Hematopoietic multipotent progenitor cell treated with erythropoietin and hydrocortisone succinate and interleukin-3 and kit ligand, for 8 days (in vitro differentiated cells): ENCODE measurements around the gene BIRC2.

Experiments used
- DNase-seq: peaks from one replicate; pipeline ENCODE4 v3.0.0-alpha.2; 2015

Gene BIRC2

GRCh38 chr11:102375720-102376399, 28.8 kb downstream of the BIRC2 start:
- no peak for DNase-seq

- DNase-seq, result no peak
These were observed 30.9 kb downstream of the BIRC2 start for GRCh38 chr11:102377891-102378290.

- no peak for DNase-seq
These were observed 31.8 kb downstream of the BIRC2 start for GRCh38 chr11:102378818-102379217.

- no peak for DNase-seq
These were observed 35.4 kb downstream of the BIRC2 start for GRCh38 chr11:102382384-102382783.

- DNase-seq, result no peak
These were observed 36.8 kb downstream of the BIRC2 start for GRCh38 chr11:102383839-102384238.

DNA sequence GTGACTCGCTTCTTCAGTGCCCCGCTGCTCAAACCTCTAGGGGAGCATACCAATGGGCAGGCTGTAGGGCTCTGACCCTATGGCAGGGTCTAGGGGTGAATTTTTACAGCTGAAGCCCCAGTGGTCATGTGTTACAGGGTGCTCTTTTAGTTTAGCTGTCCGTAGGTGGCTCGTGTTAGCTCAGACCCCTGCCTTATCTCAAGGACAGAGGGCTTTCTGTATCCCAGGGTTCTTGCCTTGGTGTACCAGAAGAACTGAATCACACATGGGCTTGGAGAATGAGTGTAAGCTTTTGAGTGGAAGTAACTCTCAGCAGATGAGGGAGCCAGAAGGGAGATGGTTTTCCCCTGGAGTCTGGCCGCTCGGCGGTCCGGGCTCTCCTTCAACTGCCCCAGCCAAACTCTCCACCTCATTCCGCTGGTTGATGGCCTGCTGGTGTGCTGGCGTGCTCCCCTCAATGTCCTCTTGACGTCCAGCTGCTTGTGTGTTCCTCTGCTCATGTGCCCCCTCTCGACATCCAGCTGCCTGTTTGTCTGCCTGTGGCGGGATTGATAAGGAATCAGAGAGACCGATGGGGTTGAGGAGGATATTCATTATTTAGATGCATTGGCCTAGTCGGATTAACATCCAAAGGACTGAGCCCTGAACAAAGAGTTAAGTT, 37.5 kb downstream of the BIRC2 start:
- peak; percentile 79 for DNase-seq

- DNase-seq, result peak; percentile 62
These were observed 38.3 kb downstream of the BIRC2 start for GRCh38 chr11:102385085-102386007.

- no peak for DNase-seq
These were observed 39.2 kb downstream of the BIRC2 start for GRCh38 chr11:102386136-102386734.

- no peak for DNase-seq
These were observed 40.2 kb downstream of the BIRC2 start for GRCh38 chr11:102387043-102387781.

DNA sequence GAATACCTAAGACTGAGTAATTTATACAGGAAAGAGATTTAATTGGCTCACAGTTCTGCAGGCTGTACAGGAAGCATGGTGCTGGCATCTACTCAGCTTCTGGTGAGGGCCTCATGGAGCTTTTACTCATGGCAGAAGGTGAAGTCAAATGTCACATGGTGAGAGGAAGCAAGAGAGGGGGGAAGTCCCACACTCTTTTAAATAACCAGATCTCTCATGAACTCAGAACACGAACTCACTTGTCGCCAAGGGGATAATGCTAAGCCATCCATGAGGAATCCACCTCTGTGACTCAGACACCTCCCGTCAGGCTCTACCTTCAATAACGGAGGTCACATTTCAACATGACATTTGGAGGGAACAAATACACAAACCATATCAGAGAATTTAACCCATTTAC, 42.2 kb downstream of the BIRC2 start:
- DNase-seq, result no peak

- DNase-seq, result peak; percentile 72
These were observed 43.9 kb downstream of the BIRC2 start for GRCh38 chr11:102390667-102391465.

DNA sequence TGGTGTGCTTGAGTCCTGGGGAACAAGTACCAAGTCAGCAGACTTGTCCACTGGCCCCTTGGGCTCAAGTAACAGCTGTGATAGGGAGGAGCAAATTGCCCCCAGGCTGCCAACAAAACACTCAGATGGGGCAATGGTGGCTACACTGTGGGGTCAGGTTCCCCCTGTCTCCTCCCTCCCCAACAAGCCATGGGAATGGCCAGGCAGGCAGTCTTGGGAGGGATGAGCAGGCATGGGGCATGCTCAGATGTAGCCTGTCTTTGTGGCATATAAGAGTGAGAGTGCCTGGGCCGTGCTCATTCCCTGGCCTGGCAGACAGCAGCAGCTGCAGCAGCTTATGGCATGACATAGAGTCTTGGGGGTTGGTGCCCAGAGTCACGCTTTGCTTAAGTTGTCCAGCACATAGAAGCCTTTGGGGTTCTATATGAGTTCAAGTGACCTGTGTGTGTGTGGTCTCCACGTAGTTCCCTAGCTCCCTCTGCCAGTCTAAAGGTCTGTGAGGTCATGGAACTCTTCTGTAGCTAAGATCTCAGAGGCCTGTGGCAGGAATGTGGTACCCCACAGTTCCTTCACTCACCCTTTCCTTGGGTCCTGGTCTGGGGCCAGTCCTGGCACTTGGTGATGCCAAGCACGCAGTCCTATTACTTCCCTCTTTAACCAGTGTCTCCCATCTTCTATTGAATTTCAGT, 44.7 kb downstream of the BIRC2 start:
- no peak for DNase-seq

- no peak for DNase-seq
These were observed 46.3 kb downstream of the BIRC2 start for GRCh38 chr11:102393272-102393730.

DNA sequence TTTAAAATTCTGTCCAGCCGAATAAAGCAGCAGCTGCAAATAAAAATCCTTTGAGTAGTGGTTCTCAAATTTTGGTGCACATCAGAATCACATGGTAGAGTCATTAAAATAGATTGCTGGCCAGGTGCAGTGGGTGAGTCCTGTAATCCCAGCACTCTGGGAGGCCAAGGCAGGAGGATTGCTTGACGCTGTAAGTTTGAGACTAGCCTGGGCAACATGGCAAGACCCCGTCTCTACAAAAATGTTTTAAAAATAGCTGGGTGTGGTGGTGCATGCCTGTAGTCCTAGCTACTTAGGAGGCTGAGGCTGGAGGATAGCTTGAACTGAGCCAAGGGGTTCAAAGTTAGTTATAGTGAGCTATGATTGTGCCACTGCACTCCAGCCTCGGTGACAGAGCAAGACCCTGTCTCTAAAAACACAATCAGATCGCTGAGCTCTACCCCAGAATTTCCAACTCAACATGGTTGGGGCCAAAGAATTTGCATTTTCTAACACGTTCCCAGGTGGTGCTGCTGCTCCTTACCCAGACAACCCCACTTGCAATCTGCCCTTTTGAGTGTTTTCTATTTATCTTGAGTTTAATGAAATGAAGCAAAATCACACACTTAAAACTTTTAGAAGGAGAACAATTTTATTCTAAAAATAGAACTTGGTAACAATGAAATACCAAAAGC, 48.8 kb downstream of the BIRC2 start:
- DNase-seq, result no peak

- DNase-seq, result no peak
These were observed 49.9 kb downstream of the BIRC2 start for GRCh38 chr11:102396708-102397563.

GRCh38 chr11:102398297-102398696, 51.3 kb downstream of the BIRC2 start:
- DNase-seq, result no peak

- DNase-seq, result no peak
These were observed 52.2 kb downstream of the BIRC2 start for GRCh38 chr11:102399189-102399588.

DNA sequence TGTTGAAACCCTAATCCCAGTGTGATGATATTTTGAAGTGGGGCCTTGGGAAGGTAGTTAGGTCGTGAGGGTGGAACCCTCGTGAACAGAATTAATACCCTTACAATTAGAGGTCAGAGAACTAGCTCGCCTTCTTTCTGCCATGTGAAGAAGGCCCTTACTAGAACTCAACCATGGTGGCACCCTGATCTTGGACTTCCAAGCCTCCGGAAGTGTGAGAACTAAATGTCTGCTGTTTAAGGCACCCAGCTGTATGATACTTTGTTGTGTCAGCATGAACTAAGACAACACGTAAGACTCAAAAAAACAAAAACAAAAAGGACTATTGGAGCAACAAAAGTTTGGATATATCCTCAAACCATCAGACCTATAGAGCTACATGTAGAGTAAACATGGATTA, 53.6 kb downstream of the BIRC2 start:
- DNase-seq, result no peak

DNA sequence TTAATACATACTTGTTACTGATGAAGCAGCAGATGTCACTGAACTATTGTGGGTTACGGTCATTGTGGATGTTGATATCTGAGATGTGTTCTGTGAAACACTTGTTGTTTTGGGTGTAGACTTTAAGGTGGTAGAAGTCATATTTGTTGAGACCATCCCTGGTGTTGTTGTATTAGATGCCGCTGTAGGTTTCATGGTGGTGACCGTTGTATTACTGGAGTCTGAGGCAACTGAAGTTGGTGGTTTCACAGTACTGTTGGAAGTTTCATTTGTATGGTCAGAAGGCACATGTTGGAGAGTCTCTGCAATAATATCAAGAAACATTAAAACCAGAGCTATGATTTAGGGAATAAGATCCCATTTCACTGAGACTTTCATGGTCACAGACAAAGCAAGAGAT, 54.9 kb downstream of the BIRC2 start:
- no peak for DNase-seq
